AG10803 (cell line): Measurements from ENCODE around the gene BCL11B.

Experiments used
- DNase-seq: peaks from one replicate; pipeline ENCODE4 v3.0.0; 2010; ENCODE audit warnings: low read depth
- H3K4me3 ChIP-seq: 2 replicates; pipeline ENCODE4 v1.5.1; 2011; ENCODE audit warnings: mild to moderate bottlenecking, low read length, control low read depth
- CTCF ChIP-seq: conservative IDR thresholded peaks from 2 replicates; pipeline ENCODE4 v1.5.1; 2011; ENCODE audit warnings: mild to moderate bottlenecking, low read length, control low read depth, inconsistent platforms

The BCL11B gene

GRCh38 chr14:99120526-99121318, 151.3 kb downstream of the BCL11B start:
- no peak for TF ChIP-seq CTCF
- DNase-seq: no peak
- H3K4me3 ChIP-seq: no peak overlapping the region

GRCh38 chr14:99119554-99120525, 152.2 kb downstream of the BCL11B start:
- TF ChIP-seq CTCF: no peak
- DNase-seq: no peak
- no peak overlapping the region for H3K4me3 ChIP-seq
